Endothelial cell of umbilical vein (primary cell): ENCODE measurements around the gene NR5A1. TPM values are rescaled to one million over a fixed set of nuclear protein-coding genes. Genes with fewer than 3 reads are reported as not detected.

Source experiments
- BruUV-seq: library from RNA; stranded (reverse); fragments of 400-500 nt; replicated peaks from 2 replicates; lab custom pipeline; 2021; lab: Mats Ljungman, UMichigan
- CTCF ChIA-PET: fragments of 300-600, 350-600 bp; sonication (Branson Sonifier 250); formaldehyde crosslinking; loops from one replicate; lab custom pipeline; 2021; ENCODE audit warnings: antibody characterized with exemption, inconsistent platforms; lab: Charles Lee
- POLR2A ChIA-PET: fragments of 300-600, 350-600 bp; sonication (Branson Sonifier 250); formaldehyde crosslinking; loops from one replicate; lab custom pipeline; 2021; ENCODE audit warnings: antibody characterized with exemption, inconsistent platforms; lab: Charles Lee
- DNase-seq: peaks from one replicate; pipeline ENCODE4 v3.0.0-alpha.2; 2011; ENCODE audit warnings: low read depth, low spot score
- FAIRE-seq: peaks from 2 replicates; lab custom pipeline; 2011; peaks lifted over from hg19 to GRCh38; lab: Jason Lieb, UNC
- H2AFZ ChIP-seq: 2 replicates; pipeline ENCODE4 v1.6.0; 2012; ENCODE audit warnings: low read depth, low read length, control low read depth, inconsistent platforms
- H3K27ac ChIP-seq: 2 replicates; pipeline ENCODE4 v1.5.1; 2011; ENCODE audit warnings: low read depth, mild to moderate bottlenecking, control low read depth, low read length, moderate library complexity; ENCODE audit not compliant: insufficient read depth
- H3K27me3 ChIP-seq, 2 experiments: 2 replicates each; pipeline versions ENCODE4 v1.6.0 to v1.6.1; 2011; ENCODE audit warnings: low read length in 2 of 2, mixed read lengths in 1 of 2; ENCODE audit not compliant: control insufficient read depth in 2 of 2, insufficient read depth in 2 of 2
- H3K36me3 ChIP-seq, 2 experiments: 2 replicates in 1 of 2; 3 replicates in 1 of 2; pipeline ENCODE4 v1.5.1; 2011; ENCODE audit warnings: low read length in 2 of 2, mild to moderate bottlenecking in 1 of 2, moderate library complexity in 1 of 2; ENCODE audit not compliant: control insufficient read depth in 2 of 2, insufficient read depth in 2 of 2; ENCODE audit errors: extremely low read depth in 1 of 2
- H3K4me1 ChIP-seq: 3 replicates; pipeline ENCODE4 v1.5.1; 2011; ENCODE audit warnings: mild to moderate bottlenecking, low read length; ENCODE audit not compliant: control insufficient read depth, insufficient read depth; ENCODE audit errors: extremely low read depth
- H3K4me2 ChIP-seq: 2 replicates; pipeline ENCODE4 v1.6.1; 2011; ENCODE audit warnings: low read length, control low read depth, mixed read lengths; ENCODE audit not compliant: insufficient read depth
- H3K4me3 ChIP-seq, 3 experiments: fragments of 200-600 bp in 1 of 3; sonication (generic), shearing (Covaris generic) in 1 of 3; replicated peaks in 1 of 3; 2 replicates each; pipeline ENCODE4 v1.5.1; 2011 to 2016; ENCODE audit warnings: control low read depth in 3 of 3, low read length in 3 of 3, mild to moderate bottlenecking in 2 of 3, inconsistent platforms in 1 of 3, low read depth in 1 of 3, moderate library complexity in 1 of 3; ENCODE audit not compliant: insufficient read depth in 1 of 3
- H3K79me2 ChIP-seq: 2 replicates; pipeline ENCODE4 v1.6.0; 2012; ENCODE audit warnings: low read length, inconsistent platforms; ENCODE audit not compliant: control insufficient read depth, insufficient read depth
- H3K9ac ChIP-seq: replicated peaks from 2 replicates; pipeline ENCODE3; 2011; ENCODE audit warnings: low read length, control low read depth; ENCODE audit not compliant: insufficient read depth; ENCODE audit errors: extremely low read depth
- H3K9me1 ChIP-seq: replicated peaks from 3 replicates; pipeline ENCODE4 v1.6.0; 2011; ENCODE audit warnings: mild to moderate bottlenecking, low read length; ENCODE audit not compliant: control insufficient read depth, insufficient read depth; ENCODE audit errors: extremely low read depth
- H3K9me3 ChIP-seq: replicated peaks from 2 replicates; pipeline ENCODE4 v1.5.1; 2012; ENCODE audit warnings: low read length, inconsistent platforms; ENCODE audit not compliant: control insufficient read depth, insufficient read depth
- H4K20me1 ChIP-seq: replicated peaks from 2 replicates; pipeline ENCODE3; 2011; ENCODE audit warnings: mild to moderate bottlenecking, low read length; ENCODE audit not compliant: control insufficient read depth, insufficient read depth; ENCODE audit errors: extremely low read depth
- CTCF ChIP-seq, 2 donors: IDR thresholded peaks; 1 replicate in 1 of 2; 2 replicates in 1 of 2; pipeline ENCODE4 v1.5.1; 2011; ENCODE audit warnings: low read length in 2 of 2, mild to moderate bottlenecking in 2 of 2, moderate library complexity in 2 of 2, control low read depth in 1 of 2, inconsistent platforms in 1 of 2, low read depth in 1 of 2; ENCODE audit not compliant: insufficient read depth in 1 of 2; ENCODE audit errors: extremely low read depth in 1 of 2
- EZH2 ChIP-seq: IDR thresholded peaks from 2 replicates; pipeline ENCODE4 v1.6.1; 2012; ENCODE audit warnings: borderline replicate concordance, low read depth, mild to moderate bottlenecking, moderate library complexity, low read length, inconsistent platforms; ENCODE audit not compliant: severe bottlenecking
- FOS ChIP-seq: IDR thresholded peaks from 2 replicates; pipeline ENCODE4 v1.6.1; 2011; ENCODE audit warnings: mild to moderate bottlenecking, low read length, moderate library complexity, borderline replicate concordance; ENCODE audit not compliant: insufficient read depth
- GATA2 ChIP-seq: IDR thresholded peaks from 2 replicates; pipeline ENCODE4 v1.7.0; 2011; ENCODE audit warnings: low read depth, mild to moderate bottlenecking, moderate library complexity, mixed read lengths, low read length; ENCODE audit not compliant: insufficient read length, insufficient read depth
- JUN ChIP-seq: IDR thresholded peaks from 2 replicates; pipeline ENCODE4 v1.6.1; 2011; ENCODE audit warnings: borderline replicate concordance, low read depth; ENCODE audit not compliant: insufficient read length, insufficient read depth
- MAX ChIP-seq: IDR thresholded peaks from 2 replicates; pipeline ENCODE4 v1.6.1; 2011; ENCODE audit not compliant: insufficient read depth, insufficient read length
- MYC ChIP-seq: IDR thresholded peaks from one replicate; pipeline ENCODE4 v1.6.1; 2011; ENCODE audit warnings: mild to moderate bottlenecking, low read depth, low read length
- POLR2A ChIP-seq: IDR thresholded peaks from 2 replicates; pipeline ENCODE4 v1.6.1; 2012; ENCODE audit warnings: low read depth, mild to moderate bottlenecking, control low read depth, low read length
- POLR2AphosphoS5 ChIP-seq: IDR thresholded peaks from 2 replicates; pipeline ENCODE4 v1.6.1; 2012; ENCODE audit warnings: low read depth, mild to moderate bottlenecking, control low read depth, low read length, moderate library complexity; ENCODE audit not compliant: insufficient read depth
- dilution Hi-C: fragments of 300-500 bp; cut with MboI; formaldehyde crosslinking; loops from one replicate; pipeline ENCODE4 v1.15.0; 2019; ENCODE audit warnings: low sequenced_read_pairs; ENCODE audit not compliant: extremely low pct_ligation_motif_present
- intact Hi-C: fragments of 100-400 bp; cut with micrococcal nuclease; formaldehyde crosslinking; loops from one replicate; pipeline ENCODE4 v1.10.0; 2022
- polyA plus RNA-seq, 4 experiments: library from polyadenylated mRNA; depleted of rRNA in 3 of 4; stranded (reverse) in 3 of 4; unstranded in 1 of 4; fragments of >200 nt; gene quantifications; 2 replicates each; pipeline versions ENCODE4 v1.2.1 to v1.2.3, GENCODE V29; 2011 to 2012; ENCODE audit warnings: missing spikeins in 1 of 4
- total RNA-seq: library from RNA; stranded (reverse); gene quantifications from 2 replicates; pipeline ENCODE4 v1.2.3, GENCODE V29; 2021

NR5A1 gene
- total and polyA plus RNA-seq, 2 donors (not counting 3 experiments of a cell fraction or from before 2014, with no cell fraction given) = not detected

- DNase-seq = no peak
- POLR2A ChIA-PET = no interaction called here
- Histone ChIP-seq H3K36me3 (no peaks in the 10 kb centered on the region), H3K4me2 (no peak overlapping the region), H4K20me1 (no peaks in the 10 kb centered on the region), H2AFZ (no peak overlapping the region), H3K9ac (no peak overlapping the region), H3K27ac (no peak overlapping the region), H3K9me1 (no peaks in the 10 kb centered on the region), H3K4me1 (no peaks in the 10 kb centered on the region), H3K4me3 (no peak overlapping the region), H3K79me2 (no peaks in the 10 kb centered on the region), H3K27me3 (peaks cover 41 to 50% of the 10 kb centered on the region in 2 experiments), H3K9me3 (no peaks in the 10 kb centered on the region)
- intact Hi-C loops = no loop called here
- dilution Hi-C loops = no loop called here
- FAIRE-seq = no peak
- TF ChIP-seq POLR2AphosphoS5 = no peak
- TF ChIP-seq CTCF (IDR thresholded peaks at IDR 0.05; ENCODE audit: extremely low read depth in 1 of 2, insufficient read depth in 1 of 2, low read depth in 1 of 2, low read length in 2 of 2) = no peak
- TF ChIP-seq EZH2 = no peak
- no peak for TF ChIP-seq POLR2A
- TF ChIP-seq GATA2 = no peak
- TF ChIP-seq FOS = no peak
- TF ChIP-seq JUN = no peak
- TF ChIP-seq MYC = no peak
- no peak for TF ChIP-seq MAX
- no TSS peak for BruUV-seq
- CTCF ChIA-PET = no interaction called here
Measured at GRCh38 chr9:124502711-124503702, 4.2 kb downstream of the NR5A1 start.
